Inferior parietal cortex (tissue), 1 donor: ENCODE data around the gene GNG11.

Experiments used
- DNase-seq: peaks from one replicate; pipeline ENCODE4 v3.0.0-alpha.2; 2016; ENCODE audit errors: extremely low spot score

GNG11 gene

GRCh38 chr7:93948106-93948505 is 26.6 kb downstream of the GNG11 start:
- DNase-seq = no peak

GRCh38 chr7:93948873-93949272 is 27.3 kb downstream of the GNG11 start:
- no peak for DNase-seq

- DNase-seq = no peak
These were observed 27.9 kb downstream of the GNG11 start for GRCh38 chr7:93949423-93949822.

GRCh38 chr7:93955304-93955703 is 33.8 kb downstream of the GNG11 start:
- DNase-seq = no peak

- no peak for DNase-seq
These were observed 36.2 kb downstream of the GNG11 start for GRCh38 chr7:93957767-93958166.

- DNase-seq = no peak
These were observed 36.7 kb downstream of the GNG11 start for GRCh38 chr7:93958216-93958615.

- DNase-seq = no peak
These were observed 37.1 kb downstream of the GNG11 start for GRCh38 chr7:93958651-93959050.

GRCh38 chr7:93960986-93961385 is 39.5 kb downstream of the GNG11 start:
- no peak for DNase-seq

- no peak for DNase-seq
These were observed 42.7 kb downstream of the GNG11 start for GRCh38 chr7:93964262-93964661.

- no peak for DNase-seq
These were observed 43.3 kb downstream of the GNG11 start for GRCh38 chr7:93964813-93965212.

GRCh38 chr7:93968911-93969620 is 47.5 kb downstream of the GNG11 start:
- no peak for DNase-seq

GRCh38 chr7:93972029-93972725 is 50.6 kb downstream of the GNG11 start:
- no peak for DNase-seq

- DNase-seq = no peak
These were observed 51.6 kb downstream of the GNG11 start for GRCh38 chr7:93973134-93973533.

GRCh38 chr7:93977211-93977950 is 55.8 kb downstream of the GNG11 start:
- DNase-seq = no peak
